Smooth muscle cell of the coronary artery (primary cell): ENCODE data around the gene HIRA. TPM values are rescaled to one million over a fixed set of nuclear protein-coding genes. Genes with fewer than 3 reads are reported as not detected.

Source experiments
- total RNA-seq: library from RNA; depleted of rRNA; stranded (reverse); fragments of >200 nt; gene quantifications from 2 replicates; pipeline ENCODE4 v1.2.3, GENCODE V29; 2014; ENCODE audit warnings: low replicate concordance

The HIRA gene
- total RNA-seq = 22.8 and 23.9 TPM in 2 replicates

GRCh38 chr22:19431649-19432132 is at the start of gene HIRA:
HIRA (minus strand) TSS chr22:19431733; CDS start chr22:19431476, 257 bp downstream.

GRCh38 chr22:19479355-19480172 is 48.0 kb upstream of the HIRA start, which contains the start of gene CDC45:
CDC45 (plus strand) TSS chr22:19479920; CDS start chr22:19479969, 49 bp downstream.

GRCh38 chr22:19478901-19479354 is 47.4 kb upstream of the HIRA start, which contains the start of gene UFD1:
UFD1 (minus strand) TSS chr22:19479193; CDS start chr22:19479085, 108 bp downstream.

GRCh38 chr22:19447330-19448075 is 16.0 kb upstream of the HIRA start, which contains the start of gene C22orf39:
C22orf39 (minus strand) TSS chr22:19447711; CDS start chr22:19447688, 23 bp downstream.

GRCh38 chr22:19432133-19432851 is 759 bp upstream of the HIRA start, which contains the start of gene MRPL40:
MRPL40 (plus strand) TSS chr22:19432545; CDS start chr22:19432555, 10 bp downstream.

GRCh38 chr22:19291580-19292457 is 139.7 kb downstream of the HIRA start, which contains the start of gene CLTCL1:
CLTCL1 (minus strand) TSS chr22:19291719; CDS start chr22:19291641, 78 bp downstream.

Other genes with a start within 250 kb of the HIRA start
- 12.0 and 13.1 TPM in 2 replicates for gene CLTCL1, start 140.0 kb downstream of the HIRA start, total RNA-seq
- 20.5 and 43.2 TPM in 2 replicates for gene MRPL40, start 812 bp upstream of the HIRA start, total RNA-seq
- gene C22orf39, start 16.0 kb upstream of the HIRA start, total RNA-seq = 32.3 and 35.6 TPM in 2 replicates
- 56.6 and 87.9 TPM in 2 replicates for gene UFD1, start 47.5 kb upstream of the HIRA start, total RNA-seq
- gene CDC45, start 48.2 kb upstream of the HIRA start, total RNA-seq = 1.8 and 9.5 TPM in 2 replicates
- 0.30 and 5.4 TPM in 2 replicates for gene CLDN5, start 92.7 kb upstream of the HIRA start, total RNA-seq